ENCODE measurements around the gene RPSA.

The RPSA gene

DNA sequence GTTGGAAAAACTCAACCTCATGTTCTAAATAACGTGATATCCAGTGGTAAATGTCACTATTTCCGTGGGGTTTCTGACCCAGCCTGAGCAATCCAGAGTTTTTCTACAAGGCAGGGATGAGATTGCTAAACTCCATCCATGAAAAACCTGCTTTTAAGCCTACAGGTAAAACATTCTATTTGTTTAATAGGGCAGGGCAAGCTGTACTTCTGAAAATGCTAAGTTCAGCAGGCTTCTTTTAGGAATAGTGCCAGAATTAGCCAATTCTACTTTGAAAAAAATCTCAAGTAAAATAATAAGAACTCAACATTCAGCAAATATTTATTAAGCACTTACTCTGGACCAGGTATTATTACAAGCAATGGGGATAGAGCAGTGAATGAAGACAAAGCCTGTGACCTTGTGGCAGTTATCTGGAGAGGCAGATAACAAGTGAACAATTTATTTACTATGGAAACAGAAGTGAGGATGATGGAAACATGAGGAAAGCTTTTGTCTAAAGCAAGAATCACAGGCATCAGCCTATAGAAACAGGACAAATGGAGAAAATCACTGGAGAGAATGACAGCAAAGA is 13.3 kb downstream of the RPSA start:
- no peak for DNase-seq (ENCODE audit: low spot score)
- TF ChIP-seq, protein P1, sequence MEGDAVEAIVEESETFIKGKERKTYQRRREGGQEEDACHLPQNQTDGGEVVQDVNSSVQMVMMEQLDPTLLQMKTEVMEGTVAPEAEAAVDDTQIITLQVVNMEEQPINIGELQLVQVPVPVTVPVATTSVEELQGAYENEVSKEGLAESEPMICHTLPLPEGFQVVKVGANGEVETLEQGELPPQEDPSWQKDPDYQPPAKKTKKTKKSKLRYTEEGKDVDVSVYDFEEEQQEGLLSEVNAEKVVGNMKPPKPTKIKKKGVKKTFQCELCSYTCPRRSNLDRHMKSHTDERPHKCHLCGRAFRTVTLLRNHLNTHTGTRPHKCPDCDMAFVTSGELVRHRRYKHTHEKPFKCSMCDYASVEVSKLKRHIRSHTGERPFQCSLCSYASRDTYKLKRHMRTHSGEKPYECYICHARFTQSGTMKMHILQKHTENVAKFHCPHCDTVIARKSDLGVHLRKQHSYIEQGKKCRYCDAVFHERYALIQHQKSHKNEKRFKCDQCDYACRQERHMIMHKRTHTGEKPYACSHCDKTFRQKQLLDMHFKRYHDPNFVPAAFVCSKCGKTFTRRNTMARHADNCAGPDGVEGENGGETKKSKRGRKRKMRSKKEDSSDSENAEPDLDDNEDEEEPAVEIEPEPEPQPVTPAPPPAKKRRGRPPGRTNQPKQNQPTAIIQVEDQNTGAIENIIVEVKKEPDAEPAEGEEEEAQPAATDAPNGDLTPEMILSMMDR (conservative IDR thresholded peaks at IDR 0.05; ENCODE audit: low read depth) = no peak
- CTCF ChIA-PET = interaction anchor here (0.5 kb wide), 1 partner anchor 107 kb away, joined by 4 read pairs; no protein-coding TSS in a partner anchor
- POLR2A ChIA-PET (ENCODE audit: low non-redundant PET) = no interaction called here
- H3K27ac ChIP-seq = no peak overlapping the region

DNA sequence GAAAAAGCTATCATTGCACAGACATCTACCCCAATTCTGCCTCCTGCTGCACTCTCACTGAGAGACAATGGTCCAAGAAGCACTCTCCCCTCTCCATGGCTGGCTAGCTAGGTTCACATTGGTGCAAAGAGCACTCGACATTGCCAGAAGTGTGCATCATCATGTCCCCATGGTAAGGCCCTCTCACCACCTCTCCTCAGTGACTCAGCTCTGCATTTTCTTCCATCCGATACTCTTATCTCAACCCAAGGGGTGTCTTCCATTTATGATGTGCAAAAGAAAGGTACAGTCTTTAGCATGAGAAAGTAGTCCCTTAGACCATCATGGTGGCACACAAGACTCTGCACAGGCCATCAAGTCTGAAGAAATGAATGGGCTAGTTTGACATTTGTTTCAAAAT is 14.0 kb downstream of the RPSA start:
- H3K27ac ChIP-seq = no peak overlapping the region
- DNase-seq (ENCODE audit: low spot score) = no peak
- ChIA-PET POLR2A (ENCODE audit: low non-redundant PET) (no interaction called here), CTCF (interaction anchor here (0.5 kb wide), 1 partner anchor 106 kb away, joined by 4 read pairs; no protein-coding TSS in a partner anchor)
- TF ChIP-seq, protein P1 (conservative IDR thresholded peaks at IDR 0.05; ENCODE audit: low read depth) = no peak

DNA sequence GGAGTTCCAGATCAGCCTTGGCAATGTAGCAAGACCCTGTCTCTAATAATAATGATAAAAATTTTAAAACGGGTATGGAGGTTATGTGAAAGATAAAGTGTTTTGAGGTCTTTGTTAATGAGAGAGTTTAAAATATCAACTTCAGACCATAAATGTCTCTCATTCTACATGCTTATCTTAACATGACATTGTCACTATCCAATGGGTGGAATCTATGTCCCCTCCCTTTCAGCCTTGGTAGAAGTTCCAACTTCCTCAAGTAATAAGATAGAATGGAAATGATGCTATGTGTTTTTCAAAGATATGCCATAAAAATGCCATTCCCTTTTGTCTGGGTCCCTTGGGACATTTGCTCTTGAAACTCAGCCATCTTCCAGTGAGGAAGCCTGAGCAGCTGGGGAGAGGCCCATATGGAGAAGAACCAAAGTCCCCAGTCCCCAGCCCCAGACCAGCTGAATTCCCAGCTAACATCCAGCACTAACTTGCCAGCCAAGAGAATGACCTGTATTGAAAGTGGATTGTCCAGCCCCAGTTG is 17.0 kb downstream of the RPSA start:
- TF ChIP-seq, protein P1 (conservative IDR thresholded peaks at IDR 0.05; ENCODE audit: low read depth) = no peak
- no peak overlapping the region for H3K27ac ChIP-seq
- no peak for DNase-seq (ENCODE audit: low spot score)
- POLR2A ChIA-PET (ENCODE audit: low non-redundant PET) = no interaction called here
- CTCF ChIA-PET = no interaction called here

DNA sequence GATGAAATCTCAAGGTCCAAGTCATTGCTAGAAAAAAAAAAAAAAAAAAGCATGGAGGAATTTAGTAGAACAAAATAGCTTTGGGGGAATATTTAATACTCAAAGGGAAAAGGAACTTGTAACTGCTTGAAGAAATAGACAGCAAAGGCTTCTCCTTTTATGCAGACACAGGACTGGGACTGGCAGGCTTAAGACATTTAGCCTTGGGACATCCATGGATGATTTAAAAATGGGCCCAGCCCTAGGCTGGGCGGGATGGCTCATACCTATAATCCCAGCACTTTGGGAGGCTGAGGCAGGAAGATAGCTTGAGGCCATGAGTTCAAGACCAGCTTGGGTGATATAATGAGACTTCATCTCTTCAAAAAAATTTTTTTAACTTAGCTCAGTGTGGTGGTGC is 19.8 kb downstream of the RPSA start:
- no peak overlapping the region for H3K27ac ChIP-seq
- POLR2A ChIA-PET (ENCODE audit: low non-redundant PET) = no interaction called here
- CTCF ChIA-PET = no interaction called here
- no peak for DNase-seq (ENCODE audit: low spot score)
- TF ChIP-seq, protein P1 (conservative IDR thresholded peaks at IDR 0.05; ENCODE audit: low read depth) = no peak

DNA sequence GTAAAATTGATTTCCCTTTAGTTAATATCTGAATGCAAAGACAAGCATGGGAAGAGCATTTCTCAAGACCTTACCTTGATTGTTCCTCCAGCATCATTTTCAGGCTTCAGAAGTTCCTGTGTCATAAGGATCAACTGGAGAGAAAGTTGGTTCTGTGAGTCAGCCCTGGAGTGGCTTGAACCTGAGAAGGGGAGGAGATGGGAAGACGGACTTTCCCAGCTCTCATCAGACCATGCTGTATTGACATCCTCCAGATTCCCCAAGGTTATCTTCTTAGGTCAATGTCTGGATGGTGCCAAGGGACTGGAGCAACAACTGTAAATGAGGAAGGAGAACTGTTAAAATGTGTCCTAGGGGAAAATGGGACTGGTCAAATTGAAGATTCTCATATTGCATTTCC is 21.0 kb downstream of the RPSA start:
- POLR2A ChIA-PET (ENCODE audit: low non-redundant PET) = no interaction called here
- TF ChIP-seq, protein P1 (conservative IDR thresholded peaks at IDR 0.05; ENCODE audit: low read depth) = no peak

DNA sequence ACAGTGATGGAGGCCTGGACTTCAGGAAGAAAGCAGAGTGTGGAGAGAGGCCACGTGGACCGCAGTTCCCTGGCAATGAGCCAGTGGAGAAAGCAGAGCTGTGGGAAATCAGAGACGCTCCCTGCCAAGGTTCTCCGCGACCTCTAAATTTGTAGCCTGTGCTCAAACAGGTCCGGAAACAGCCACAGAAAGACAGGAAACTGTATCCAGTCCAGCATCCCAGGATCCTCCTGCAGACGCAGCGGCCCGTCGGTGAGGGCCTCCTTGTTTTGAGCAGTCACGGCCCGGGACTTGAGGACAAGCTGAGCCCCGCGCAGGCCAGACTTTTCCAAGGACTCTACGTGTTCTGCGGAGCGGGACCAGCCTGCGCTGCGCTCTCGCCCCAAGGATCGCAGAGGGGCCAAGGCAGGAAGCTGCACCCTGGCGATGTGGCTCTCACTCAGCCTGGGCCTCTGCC is 22.3 kb downstream of the RPSA start:
- CTCF ChIA-PET = no interaction called here
- no peak for DNase-seq (ENCODE audit: low spot score)
- H3K27ac ChIP-seq = no peak overlapping the region
- POLR2A ChIA-PET (ENCODE audit: low non-redundant PET) = no interaction called here
- TF ChIP-seq, protein P1 (conservative IDR thresholded peaks at IDR 0.05; ENCODE audit: low read depth) = no peak

More for the DNA sequence above, 21.0 kb downstream of the RPSA start:
- CTCF ChIA-PET = no interaction called here
- H3K27ac ChIP-seq = no peak overlapping the region
- no peak for DNase-seq (ENCODE audit: low spot score)
